Right renal pelvis (tissue), 4 donors: Measurements from ENCODE around the gene PCDHGA12. TPM values are rescaled to one million over a fixed set of nuclear protein-coding genes. Genes with fewer than 3 reads are reported as not detected.
"Not testable (repeated sequence)": the region's sequence is repeated elsewhere in the genome, so short reads cannot be mapped to it uniquely, and the experiment has no call there.

Experiments used
- DNase-seq, 4 donors: peaks; one replicate each; pipeline ENCODE4 v3.0.0-alpha.2; 2013; ENCODE audit warnings: low read depth in 4 of 4, low spot score in 3 of 4, missing footprints in 1 of 4
- polyA plus RNA-seq, 4 donors: library from polyadenylated mRNA; unstranded; fragments of 120-200 nt; gene quantifications; one replicate each; pipeline ENCODE4 v1.2.1, GENCODE V29; 2013; ENCODE audit not compliant: insufficient read length in 4 of 4

Gene PCDHGA12
- polyA plus RNA-seq, result 1 to 10 TPM in 3 of 4 donors, under 1 TPM in 1; 0.97 to 2.1 (median 1.7) TPM

DNA sequence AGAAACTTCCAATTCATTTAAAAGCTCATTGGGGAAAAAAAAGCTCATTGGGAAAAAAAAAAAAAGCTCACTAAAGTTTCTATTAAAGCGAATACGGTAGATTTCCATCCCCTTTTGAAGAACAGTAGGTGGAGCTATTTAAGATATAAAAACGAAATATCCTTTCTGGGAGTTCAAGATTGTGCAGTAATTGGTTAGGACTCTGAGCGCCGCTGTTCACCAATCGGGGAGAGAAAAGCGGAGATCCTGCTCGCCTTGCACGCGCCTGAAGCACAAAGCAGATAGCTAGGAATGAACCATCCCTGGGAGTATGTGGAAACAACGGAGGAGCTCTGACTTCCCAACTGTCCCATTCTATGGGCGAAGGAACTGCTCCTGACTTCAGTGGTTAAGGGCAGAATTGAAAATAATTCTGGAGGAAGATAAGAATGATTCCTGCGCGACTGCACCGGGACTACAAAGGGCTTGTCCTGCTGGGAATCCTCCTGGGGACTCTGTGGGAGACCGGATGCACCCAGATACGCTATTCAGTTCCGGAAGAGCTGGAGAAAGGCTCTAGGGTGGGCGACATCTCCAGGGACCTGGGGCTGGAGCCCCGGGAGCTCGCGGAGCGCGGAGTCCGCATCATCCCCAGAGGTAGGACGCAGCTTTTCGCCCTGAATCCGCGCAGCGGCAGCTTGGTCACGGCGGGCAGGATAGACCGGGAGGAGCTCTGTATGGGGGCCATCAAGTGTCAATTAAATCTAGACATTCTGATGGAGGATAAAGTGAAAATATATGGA lies at the start of gene PCDHGA12:
TSS of gene PCDHGA12 (plus strand) at position 176 of the 782 bp plus-strand sequence. CDS start at position 429, 253 bp downstream.
- no peak for DNase-seq

DNA sequence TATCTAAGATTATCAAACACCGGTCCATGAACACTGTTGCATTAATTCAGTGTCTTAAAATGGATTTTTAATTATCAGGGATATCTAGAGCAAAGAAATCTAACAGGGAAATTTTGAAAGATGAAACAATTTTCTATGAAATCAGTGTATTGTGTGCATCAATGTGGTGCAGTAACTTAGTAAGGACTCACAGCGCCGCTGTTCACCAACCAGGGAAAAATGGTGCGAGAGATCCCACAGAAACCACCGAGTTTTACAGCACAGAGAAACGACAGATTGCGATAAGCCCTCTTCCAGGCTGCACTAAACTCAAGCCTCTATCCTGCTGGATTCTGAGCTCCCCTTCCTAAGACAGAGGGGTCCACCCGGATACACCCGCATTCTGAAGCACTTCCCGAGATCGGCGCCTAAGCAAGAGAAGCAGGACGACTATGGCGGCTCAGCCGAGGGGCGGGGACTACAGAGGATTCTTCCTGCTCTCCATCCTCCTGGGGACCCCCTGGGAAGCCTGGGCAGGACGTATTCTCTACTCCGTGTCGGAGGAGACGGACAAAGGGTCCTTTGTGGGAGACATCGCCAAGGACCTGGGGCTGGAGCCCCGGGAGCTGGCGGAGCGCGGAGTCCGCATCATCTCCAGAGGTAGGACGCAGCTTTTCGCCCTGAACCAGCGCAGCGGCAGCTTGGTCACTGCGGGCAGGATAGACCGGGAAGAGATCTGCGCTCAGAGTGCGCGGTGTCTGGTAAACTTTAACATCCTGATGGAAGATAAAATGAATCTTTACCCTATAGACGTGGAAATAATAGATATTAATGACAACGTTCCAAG lies 47.6 kb upstream of the PCDHGA12 start, which contains the start of gene PCDHGA7:
TSS of gene PCDHGA7 (plus strand) at position 274 of the 826 bp plus-strand sequence. CDS start at position 432, 158 bp downstream.
- no peak for DNase-seq

DNA sequence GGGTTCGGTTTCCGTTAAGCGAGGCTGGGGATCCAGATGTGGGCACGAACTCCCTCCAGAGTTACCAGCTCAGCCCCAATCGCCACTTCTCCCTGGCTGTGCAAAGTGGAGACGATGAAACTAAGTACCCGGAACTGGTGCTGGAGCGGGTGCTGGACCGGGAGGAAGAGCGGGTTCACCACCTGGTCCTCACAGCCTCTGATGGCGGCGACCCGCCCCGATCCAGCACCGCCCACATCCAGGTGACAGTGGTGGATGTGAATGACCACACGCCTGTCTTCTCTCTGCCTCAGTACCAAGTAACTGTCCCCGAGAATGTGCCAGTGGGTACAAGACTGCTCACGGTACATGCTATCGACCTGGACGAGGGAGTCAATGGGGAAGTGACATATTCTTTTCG lies 47.0 kb upstream of the PCDHGA12 start:
- DNase-seq, result no peak

DNA sequence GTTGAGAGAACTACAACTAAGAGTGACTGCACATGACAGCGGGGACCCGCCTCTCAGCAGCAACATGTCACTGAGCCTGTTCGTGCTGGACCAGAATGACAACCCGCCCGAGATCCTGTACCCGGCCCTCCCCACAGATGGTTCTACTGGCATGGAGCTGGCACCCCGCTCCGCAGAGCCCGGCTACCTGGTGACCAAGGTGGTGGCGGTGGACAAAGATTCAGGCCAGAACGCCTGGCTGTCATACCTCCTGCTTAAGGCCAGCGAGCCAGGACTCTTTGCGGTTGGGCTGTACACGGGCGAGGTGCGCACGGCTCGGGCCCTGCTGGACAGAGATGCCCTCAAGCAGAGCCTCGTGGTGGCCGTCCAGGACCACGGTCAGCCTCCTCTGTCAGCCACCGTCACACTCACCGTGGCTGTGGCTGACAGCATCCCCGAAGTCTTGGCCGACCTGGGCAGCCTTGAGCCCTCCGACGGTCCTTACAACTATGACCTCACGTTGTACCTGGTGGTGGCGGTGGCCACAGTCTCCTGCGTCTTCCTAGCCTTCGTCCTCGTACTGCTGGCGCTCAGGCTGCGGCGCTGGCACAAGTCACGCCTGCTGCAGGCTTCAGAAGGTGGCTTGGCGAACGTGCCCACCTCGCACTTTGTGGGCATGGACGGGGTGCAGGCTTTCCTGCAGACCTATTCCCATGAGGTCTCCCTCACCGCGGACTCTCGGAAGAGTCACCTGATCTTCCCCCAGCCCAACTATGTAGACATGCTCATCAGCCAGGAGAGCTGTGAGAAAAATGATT lies 45.6 kb upstream of the PCDHGA12 start:
- DNase-seq, result no peak

DNA sequence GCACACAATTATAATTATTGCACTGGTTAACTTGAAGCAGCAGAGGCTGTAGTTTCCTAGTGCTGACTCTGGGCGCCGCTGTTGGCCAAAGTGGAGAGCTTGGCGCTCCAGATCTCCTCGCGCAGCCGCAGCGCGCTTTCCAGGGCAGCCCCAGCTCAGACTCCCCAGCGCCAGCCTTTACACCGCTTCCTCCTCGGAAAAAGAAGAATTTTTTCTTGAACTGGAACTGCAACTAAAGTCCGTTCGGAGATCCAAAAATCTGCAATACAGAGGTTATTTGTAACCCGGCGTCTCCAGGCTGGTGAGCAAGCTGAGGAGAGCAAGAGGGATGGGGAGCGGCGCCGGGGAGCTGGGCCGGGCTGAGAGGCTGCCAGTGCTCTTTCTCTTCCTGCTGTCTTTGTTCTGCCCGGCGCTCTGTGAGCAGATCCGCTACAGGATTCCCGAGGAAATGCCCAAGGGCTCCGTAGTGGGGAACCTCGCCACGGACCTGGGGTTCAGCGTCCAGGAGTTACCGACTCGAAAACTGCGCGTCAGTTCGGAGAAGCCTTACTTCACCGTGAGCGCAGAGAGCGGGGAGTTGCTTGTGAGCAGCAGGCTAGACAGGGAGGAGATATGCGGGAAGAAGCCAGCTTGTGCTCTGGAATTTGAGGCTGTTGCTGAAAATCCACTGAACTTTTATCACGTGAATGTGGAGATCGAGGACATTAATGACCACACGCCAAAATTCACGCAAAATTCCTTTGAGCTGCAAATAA lies 42.6 kb upstream of the PCDHGA12 start, which contains the start of gene PCDHGB4:
TSS of gene PCDHGB4 (plus strand) at position 142 of the 755 bp plus-strand sequence. CDS start at position 329, 187 bp downstream.
- not testable (repeated sequence) for DNase-seq

DNA sequence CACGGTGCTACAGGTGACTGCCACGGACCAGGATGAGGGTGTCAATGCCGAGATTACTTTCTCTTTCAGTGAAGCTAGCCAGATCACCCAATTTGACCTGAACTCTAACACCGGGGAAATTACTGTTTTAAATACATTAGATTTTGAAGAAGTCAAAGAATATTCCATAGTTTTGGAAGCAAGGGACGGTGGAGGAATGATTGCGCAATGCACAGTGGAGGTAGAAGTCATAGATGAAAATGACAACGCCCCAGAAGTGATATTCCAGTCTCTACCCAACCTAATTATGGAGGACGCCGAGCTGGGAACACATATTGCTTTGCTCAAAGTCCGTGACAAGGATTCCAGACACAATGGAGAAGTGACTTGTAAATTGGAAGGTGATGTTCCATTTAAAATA lies 41.6 kb upstream of the PCDHGA12 start:
- no peak for DNase-seq

DNA sequence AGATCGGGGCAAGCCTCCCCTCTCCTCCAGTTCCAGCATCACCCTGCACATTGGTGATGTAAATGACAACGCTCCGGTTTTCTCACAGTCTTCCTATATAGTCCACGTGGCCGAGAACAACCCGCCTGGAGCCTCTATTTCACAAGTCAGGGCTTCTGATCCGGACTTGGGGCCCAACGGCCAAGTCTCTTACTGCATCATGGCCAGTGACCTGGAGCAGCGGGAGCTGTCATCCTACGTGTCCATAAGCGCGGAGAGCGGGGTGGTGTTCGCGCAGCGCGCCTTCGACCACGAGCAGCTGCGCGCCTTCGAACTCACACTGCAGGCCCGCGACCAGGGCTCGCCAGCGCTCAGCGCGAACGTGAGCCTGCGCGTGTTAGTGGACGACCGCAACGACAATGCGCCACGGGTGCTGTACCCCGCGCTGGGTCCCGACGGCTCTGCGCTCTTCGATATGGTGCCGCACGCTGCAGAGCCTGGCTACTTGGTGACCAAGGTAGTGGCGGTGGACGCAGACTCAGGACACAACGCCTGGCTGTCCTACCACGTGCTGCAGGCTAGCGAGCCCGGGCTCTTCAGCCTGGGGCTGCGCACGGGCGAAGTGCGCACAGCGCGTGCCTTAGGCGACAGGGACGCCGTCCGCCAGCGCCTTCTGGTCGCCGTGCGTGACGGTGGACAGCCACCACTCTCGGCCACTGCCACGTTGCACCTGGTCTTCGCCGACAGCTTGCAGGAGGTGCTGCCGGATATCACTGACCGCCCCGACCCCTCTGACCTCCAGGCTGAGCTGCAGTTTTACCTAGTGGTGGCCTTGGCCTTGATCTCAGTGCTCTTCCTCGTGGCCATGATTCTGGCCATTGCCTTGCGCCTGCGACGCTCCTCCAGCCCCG lies 40.9 kb upstream of the PCDHGA12 start:
- no peak for DNase-seq

DNA sequence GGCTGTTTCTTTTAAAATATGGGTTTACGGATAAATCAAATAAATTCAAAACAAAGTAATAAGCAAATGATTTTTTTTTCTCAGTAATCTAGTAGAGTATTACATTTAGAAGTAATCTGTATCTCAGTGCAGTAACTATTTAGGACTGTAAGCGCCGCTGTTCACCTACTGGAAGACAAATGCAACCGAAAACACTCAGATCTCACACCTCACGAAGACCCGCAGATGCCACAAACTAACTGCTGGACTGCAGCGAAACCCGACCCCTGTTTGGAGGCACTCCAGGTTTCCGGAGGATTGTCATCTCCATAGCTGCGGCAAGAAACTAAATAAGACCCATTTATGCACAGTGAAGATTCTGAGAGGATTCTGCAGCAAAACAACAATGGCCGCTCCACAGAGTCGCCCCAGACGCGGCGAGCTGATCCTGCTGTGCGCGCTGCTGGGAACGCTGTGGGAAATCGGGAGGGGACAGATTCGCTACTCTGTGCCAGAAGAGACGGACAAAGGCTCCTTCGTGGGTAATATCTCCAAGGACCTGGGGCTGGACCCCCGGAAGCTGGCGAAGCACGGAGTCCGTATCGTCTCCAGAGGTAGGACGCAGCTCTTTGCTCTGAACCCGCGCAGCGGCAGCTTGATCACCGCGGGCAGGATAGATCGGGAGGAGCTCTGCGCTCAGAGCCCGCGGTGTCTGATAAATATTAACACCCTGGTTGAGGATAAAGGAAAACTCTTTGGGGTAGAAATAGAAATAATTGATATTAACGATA lies 37.7 kb upstream of the PCDHGA12 start, which contains the start of gene PCDHGA8:
TSS of gene PCDHGA8 (plus strand) at position 205 of the 770 bp plus-strand sequence. CDS start at position 386, 181 bp downstream.
- DNase-seq, result no peak

DNA sequence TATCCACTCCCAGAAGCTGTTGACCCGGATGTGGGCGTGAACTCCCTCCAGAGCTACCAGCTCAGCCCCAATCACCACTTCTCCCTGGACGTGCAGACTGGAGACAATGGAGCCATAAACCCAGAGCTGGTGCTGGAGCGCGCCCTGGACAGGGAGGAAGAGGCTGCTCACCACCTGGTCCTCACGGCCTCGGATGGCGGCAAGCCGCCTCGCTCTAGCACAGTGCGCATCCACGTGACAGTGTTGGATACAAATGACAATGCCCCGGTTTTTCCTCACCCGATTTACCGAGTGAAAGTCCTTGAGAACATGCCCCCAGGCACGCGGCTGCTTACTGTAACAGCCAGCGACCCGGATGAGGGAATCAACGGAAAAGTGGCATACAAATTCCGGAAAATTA lies 37.0 kb upstream of the PCDHGA12 start:
- DNase-seq, result no peak

DNA sequence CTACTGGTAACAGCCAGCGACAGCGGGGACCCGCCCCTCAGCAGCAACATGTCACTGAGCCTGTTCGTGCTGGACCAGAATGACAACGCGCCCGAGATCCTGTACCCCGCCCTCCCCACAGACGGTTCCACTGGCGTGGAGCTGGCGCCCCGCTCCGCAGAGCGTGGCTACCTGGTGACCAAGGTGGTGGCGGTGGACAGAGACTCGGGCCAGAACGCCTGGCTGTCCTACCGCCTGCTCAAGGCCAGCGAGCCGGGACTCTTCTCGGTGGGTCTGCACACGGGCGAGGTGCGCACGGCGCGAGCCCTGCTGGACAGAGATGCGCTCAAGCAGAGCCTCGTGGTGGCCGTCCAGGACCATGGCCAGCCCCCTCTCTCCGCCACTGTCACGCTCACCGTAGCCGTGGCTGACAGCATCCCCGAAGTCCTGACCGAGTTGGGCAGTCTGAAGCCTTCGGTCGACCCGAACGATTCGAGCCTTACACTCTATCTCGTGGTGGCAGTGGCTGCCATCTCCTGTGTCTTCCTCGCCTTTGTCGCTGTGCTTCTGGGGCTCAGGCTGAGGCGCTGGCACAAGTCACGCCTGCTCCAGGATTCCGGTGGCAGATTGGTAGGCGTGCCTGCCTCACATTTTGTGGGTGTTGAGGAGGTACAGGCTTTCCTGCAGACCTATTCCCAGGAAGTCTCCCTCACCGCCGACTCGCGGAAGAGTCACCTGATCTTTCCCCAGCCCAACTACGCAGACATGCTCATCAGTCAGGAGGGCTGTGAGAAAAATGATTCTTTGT lies 35.7 kb upstream of the PCDHGA12 start:
- not testable (repeated sequence) for DNase-seq

DNA sequence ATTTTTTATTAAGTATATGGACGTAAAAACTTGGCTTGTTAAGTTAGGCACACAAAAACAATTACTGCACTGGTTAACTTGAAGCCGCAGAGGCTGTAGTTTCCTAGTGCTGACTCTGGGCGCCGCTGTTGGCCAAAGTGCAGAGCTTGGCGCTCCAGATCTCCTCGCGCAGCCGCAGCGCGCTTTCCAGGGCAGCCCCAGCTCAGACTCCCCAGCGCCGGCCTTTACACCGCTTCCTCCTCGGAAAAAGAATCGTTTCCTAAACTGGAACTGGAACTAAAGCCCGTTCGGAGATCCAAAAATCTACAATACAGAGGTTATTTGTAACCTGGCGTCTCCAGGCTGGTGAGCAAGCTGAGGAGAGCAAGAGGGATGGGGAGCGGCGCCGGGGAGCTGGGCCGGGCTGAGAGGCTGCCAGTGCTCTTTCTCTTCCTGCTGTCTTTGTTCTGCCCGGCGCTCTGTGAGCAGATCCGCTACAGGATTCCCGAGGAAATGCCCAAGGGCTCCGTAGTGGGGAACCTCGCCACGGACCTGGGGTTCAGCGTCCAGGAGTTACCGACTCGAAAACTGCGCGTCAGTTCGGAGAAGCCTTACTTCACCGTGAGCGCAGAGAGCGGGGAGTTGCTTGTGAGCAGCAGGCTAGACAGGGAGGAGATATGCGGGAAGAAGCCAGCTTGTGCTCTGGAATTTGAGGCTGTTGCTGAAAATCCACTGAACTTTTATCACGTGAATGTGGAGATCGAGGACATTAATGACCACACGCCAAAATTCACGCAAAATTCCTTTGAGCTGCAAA lies 32.4 kb upstream of the PCDHGA12 start, which contains the start of gene PCDHGB5:
TSS of gene PCDHGB5 (plus strand) at position 192 of the 796 bp plus-strand sequence. CDS start at position 373, 181 bp downstream.
- not testable (repeated sequence) for DNase-seq

DNA sequence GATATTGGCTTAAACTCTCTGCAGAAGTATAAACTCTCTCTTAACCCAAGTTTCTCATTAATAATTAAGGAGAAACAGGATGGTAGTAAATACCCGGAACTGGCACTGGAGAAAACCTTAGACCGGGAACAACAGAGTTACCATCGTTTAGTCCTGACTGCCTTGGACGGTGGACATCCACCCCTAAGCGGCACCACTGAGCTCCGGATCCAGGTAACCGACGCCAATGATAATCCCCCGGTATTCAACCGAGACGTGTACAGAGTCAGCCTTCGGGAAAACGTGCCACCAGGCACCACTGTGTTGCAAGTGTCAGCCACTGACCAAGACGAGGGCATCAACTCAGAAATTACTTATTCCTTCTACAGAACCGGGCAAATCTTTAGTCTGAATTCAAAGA lies 31.7 kb upstream of the PCDHGA12 start:
- no peak for DNase-seq

DNA sequence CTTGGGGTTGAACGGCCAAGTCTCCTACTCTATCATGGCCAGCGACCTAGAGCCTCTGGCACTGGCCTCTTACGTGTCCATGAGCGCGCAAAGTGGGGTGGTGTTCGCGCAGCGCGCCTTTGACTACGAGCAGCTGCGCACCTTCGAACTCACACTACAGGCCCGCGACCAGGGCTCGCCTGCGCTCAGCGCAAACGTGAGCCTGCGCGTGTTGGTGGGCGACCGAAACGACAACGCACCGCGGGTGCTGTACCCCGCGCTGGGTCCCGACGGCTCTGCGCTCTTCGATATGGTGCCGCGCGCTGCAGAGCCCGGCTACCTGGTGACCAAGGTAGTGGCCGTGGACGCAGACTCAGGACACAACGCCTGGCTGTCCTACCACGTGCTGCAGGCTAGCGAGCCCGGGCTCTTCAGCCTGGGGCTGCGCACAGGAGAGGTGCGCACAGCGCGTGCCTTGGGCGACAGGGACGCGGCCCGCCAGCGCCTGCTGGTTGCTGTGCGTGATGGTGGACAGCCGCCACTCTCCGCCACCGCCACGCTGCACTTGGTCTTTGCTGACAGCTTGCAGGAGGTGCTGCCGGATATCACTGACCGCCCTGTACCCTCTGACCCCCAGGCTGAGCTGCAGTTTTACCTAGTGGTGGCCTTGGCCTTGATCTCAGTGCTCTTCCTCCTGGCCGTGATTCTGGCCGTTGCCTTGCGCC lies 30.6 kb upstream of the PCDHGA12 start:
- DNase-seq, result no peak

DNA sequence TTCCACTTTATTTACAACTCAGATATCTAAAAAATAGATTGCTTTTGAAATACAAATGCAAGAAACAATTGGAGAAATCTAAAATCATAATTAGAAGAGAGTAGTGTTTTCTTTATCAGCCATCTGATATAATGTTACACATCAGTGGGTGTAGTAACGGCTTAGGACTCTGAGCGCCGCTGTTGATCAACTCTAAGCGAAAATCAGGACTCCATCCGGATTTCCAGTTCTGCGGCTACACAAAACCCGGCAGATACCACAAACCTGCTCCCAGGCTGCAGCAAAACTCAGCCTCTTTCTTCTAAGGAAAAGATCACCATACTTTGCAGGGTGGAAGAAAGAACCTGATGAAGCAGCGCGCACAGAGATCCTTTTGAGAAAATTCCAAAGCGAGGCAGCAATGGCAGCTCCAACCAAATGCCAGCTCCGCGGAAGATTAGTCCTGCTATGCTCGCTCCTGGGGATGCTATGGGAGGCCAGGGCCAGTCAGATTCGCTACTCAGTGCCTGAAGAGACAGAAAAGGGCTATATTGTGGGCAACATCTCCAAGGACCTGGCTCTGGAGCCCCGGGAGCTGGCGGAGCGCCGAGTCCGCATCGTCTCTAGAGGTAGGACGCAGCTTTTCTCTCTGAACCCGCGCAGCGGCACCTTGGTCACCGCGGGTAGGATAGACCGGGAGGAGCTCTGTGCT lies 27.6 kb upstream of the PCDHGA12 start, which contains the start of gene PCDHGA9:
TSS of gene PCDHGA9 (plus strand) at position 226 of the 691 bp plus-strand sequence. CDS start at position 401, 175 bp downstream.
- DNase-seq, result no peak

DNA sequence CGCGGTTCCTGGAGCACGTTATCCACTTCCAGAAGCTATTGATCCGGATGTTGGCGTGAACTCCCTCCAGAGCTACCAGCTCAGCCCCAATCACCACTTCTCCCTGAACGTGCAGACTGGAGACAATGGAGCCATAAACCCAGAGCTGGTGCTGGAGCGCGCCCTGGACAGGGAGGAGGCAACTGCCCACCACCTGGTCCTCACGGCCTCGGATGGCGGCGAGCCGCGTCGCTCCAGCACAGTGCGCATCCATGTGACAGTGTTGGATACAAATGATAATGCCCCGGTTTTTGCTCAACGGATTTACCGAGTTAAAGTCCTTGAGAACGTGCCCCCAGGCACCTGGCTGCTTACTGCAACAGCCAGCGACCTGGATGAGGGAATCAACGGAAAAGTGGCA lies 26.9 kb upstream of the PCDHGA12 start:
- DNase-seq, result no peak
